Transverse colon (tissue), 4 donors: ENCODE results near the gene MUC20.

ENCODE experiments used
- CTCF ChIP-seq, 5 experiments: fragments of 200-600 bp in 3 of 5; fragments of 450-650 bp in 2 of 5; sonication (generic) in 3 of 5; IDR thresholded peaks; 1 replicate in 2 of 5; 2 replicates in 3 of 5; pipeline ENCODE4 v1.5.1; 2016 to 2017; ENCODE audit warnings: antibody characterized with exemption in 5 of 5, inconsistent platforms in 3 of 5, mild to moderate bottlenecking in 2 of 5, moderate library complexity in 1 of 5
- EP300 ChIP-seq: sonication (generic); formaldehyde crosslinking; IDR thresholded peaks from one replicate; pipeline ENCODE4 v1.6.1; 2017; ENCODE audit warnings: antibody characterized with exemption, low read depth
- POLR2AphosphoS5 ChIP-seq, 3 donors: sonication (generic); formaldehyde crosslinking; IDR thresholded peaks; one replicate each; pipeline ENCODE4 v1.6.1; 2016; ENCODE audit warnings: antibody characterized with exemption in 3 of 3

- TF ChIP-seq CTCF (IDR thresholded peaks at IDR 0.05) = no peak
- TF ChIP-seq EP300 = no peak
- no peak for TF ChIP-seq POLR2AphosphoS5 (IDR thresholded peaks at IDR 0.05)
These were observed 38.1 kb downstream of the MUC20 start for GRCh38 chr3:195758721-195759353.
